ENCODE data around the gene ERV3-1.
"Not testable (repeated sequence)": the region's sequence is repeated elsewhere in the genome, so short reads cannot be mapped to it uniquely, and the experiment has no call there.

- not testable (repeated sequence) for TF ChIP-seq CTCF (conservative IDR thresholded peaks at IDR 0.05; ENCODE audit: low read depth, low read length); EZH2 (IDR thresholded peaks at IDR 0.05; ENCODE audit: borderline replicate concordance, low read depth, low read length, poor library complexity, severe bottlenecking)
Observed at GRCh38 chr7:65051139-65051538, 44.7 kb upstream of the ERV3-1 start.
